Measurements from ENCODE around the gene ZDHHC20.

The ZDHHC20 gene

GRCh38 chr13:21361123-21361522 lies 98.0 kb downstream of the ZDHHC20 start:
- DNase-seq: no peak

- no peak for DNase-seq
Observed at GRCh38 chr13:21360463-21360862, 98.6 kb downstream of the ZDHHC20 start.

- no peak for DNase-seq
Observed at GRCh38 chr13:21359855-21360254, 99.2 kb downstream of the ZDHHC20 start.

- no peak for DNase-seq
Observed at GRCh38 chr13:21355304-21355703, 103.8 kb downstream of the ZDHHC20 start.

GRCh38 chr13:21354721-21355120 lies 104.4 kb downstream of the ZDHHC20 start:
- DNase-seq: no peak

GRCh38 chr13:21348488-21349120 lies 110.5 kb downstream of the ZDHHC20 start:
- DNase-seq: no peak

- DNase-seq: no peak
Observed at GRCh38 chr13:21347753-21348318, 111.3 kb downstream of the ZDHHC20 start.

- no peak for DNase-seq
Observed at GRCh38 chr13:21344662-21345176, 114.4 kb downstream of the ZDHHC20 start.

GRCh38 chr13:21343659-21344058 lies 115.4 kb downstream of the ZDHHC20 start:
- DNase-seq: no peak

- no peak for DNase-seq
Observed at GRCh38 chr13:21342699-21343442, 116.2 kb downstream of the ZDHHC20 start.

- no peak for DNase-seq
Observed at GRCh38 chr13:21341637-21342422, 117.3 kb downstream of the ZDHHC20 start.

- DNase-seq: no peak
Observed at GRCh38 chr13:21338639-21339278, 120.3 kb downstream of the ZDHHC20 start.

GRCh38 chr13:21338156-21338555 lies 120.9 kb downstream of the ZDHHC20 start:
- no peak for DNase-seq

GRCh38 chr13:21336609-21337349 lies 122.3 kb downstream of the ZDHHC20 start:
- no peak for DNase-seq

- DNase-seq: no peak
Observed at GRCh38 chr13:21333186-21333585, 125.9 kb downstream of the ZDHHC20 start.

GRCh38 chr13:21330126-21330861 lies 128.8 kb downstream of the ZDHHC20 start:
- DNase-seq: no peak

GRCh38 chr13:21328836-21329477 lies 130.1 kb downstream of the ZDHHC20 start:
- DNase-seq: no peak

GRCh38 chr13:21328201-21328600 lies 130.9 kb downstream of the ZDHHC20 start:
- DNase-seq: no peak

GRCh38 chr13:21326155-21327031 lies 132.7 kb downstream of the ZDHHC20 start:
- DNase-seq: peak; percentile 56
